GM21529 (cell line): Measurements from ENCODE around the gene BHLHE41.

Experiments used
- ATAC-seq: cut with Tn5 transposase; IDR thresholded peaks from one replicate; pipeline ENCODE4 v1.9.1; 2021; ENCODE audit not compliant: unreplicated experiment

The BHLHE41 gene

GRCh38 chr12:26086936-26087335 is 37.9 kb downstream of the BHLHE41 start:
- no peak for ATAC-seq

GRCh38 chr12:26080911-26081310 is 43.9 kb downstream of the BHLHE41 start:
- ATAC-seq: no peak

- ATAC-seq: no peak
Measured at GRCh38 chr12:26077915-26078702, 46.7 kb downstream of the BHLHE41 start.
